MM.1S (cell line): ENCODE results near the gene MS4A18.

Experiments used
- DNase-seq: peaks from one replicate; pipeline ENCODE4 v3.0.0-alpha.2; 2015
- H2AFZ ChIP-seq: fragments of 300-600 bp; sonication (generic); 2 replicates; pipeline ENCODE4 v1.6.0; 2016; ENCODE audit warnings: antibody characterized with exemption, low read length
- H3F3A ChIP-seq: fragments of 300-600 bp; sonication (generic); 2 replicates; pipeline ENCODE4 v1.6.1; 2016; ENCODE audit warnings: mild to moderate bottlenecking, antibody characterized with exemption, low read length, moderate library complexity, mixed read lengths; ENCODE audit not compliant: insufficient read depth
- H3K27ac ChIP-seq: fragments of 300-600 bp; sonication (generic); 2 replicates; pipeline ENCODE4 v1.5.1; 2016; ENCODE audit warnings: mild to moderate bottlenecking, low read length
- H3K27me3 ChIP-seq: fragments of 300-600 bp; sonication (generic); replicated peaks from 2 replicates; pipeline ENCODE4 v1.6.0; 2016; ENCODE audit warnings: low read length; ENCODE audit not compliant: insufficient read depth
- H3K36me3 ChIP-seq: fragments of 300-600 bp; sonication (generic); replicated peaks from 2 replicates; pipeline ENCODE4 v1.6.1; 2016; ENCODE audit warnings: mild to moderate bottlenecking, low read length, mixed read lengths; ENCODE audit not compliant: insufficient read depth
- H3K4me1 ChIP-seq: fragments of 300-600 bp; sonication (generic); 2 replicates; pipeline ENCODE4 v1.6.1; 2016; ENCODE audit warnings: low read length, mixed read lengths
- H3K4me2 ChIP-seq: fragments of 300-600 bp; sonication (generic); 2 replicates; pipeline ENCODE4 v1.6.0; 2016; ENCODE audit warnings: low read depth, low read length
- H3K4me3 ChIP-seq: fragments of 300-600 bp; sonication (generic); 2 replicates; pipeline ENCODE4 v1.5.1; 2016; ENCODE audit warnings: low read length, mixed read lengths
- H3K79me2 ChIP-seq: fragments of 300-600 bp; sonication (generic); 2 replicates; pipeline ENCODE4 v1.6.1; 2016; ENCODE audit warnings: mixed run types, low read length, mixed read lengths
- H3K9ac ChIP-seq: fragments of 300-600 bp; sonication (generic); 2 replicates; pipeline ENCODE4 v1.6.1; 2016; ENCODE audit warnings: low read length, mixed read lengths
- H3K9me2 ChIP-seq: fragments of 300-600 bp; sonication (generic); replicated peaks from 2 replicates; pipeline ENCODE4 v1.6.1; 2016; ENCODE audit warnings: mild to moderate bottlenecking, low read length, mixed read lengths; ENCODE audit not compliant: insufficient read depth
- H3K9me3 ChIP-seq: fragments of 300-600 bp; sonication (generic); replicated peaks from 2 replicates; pipeline ENCODE4 v1.6.1; 2016; ENCODE audit warnings: mild to moderate bottlenecking, low read length, mixed read lengths; ENCODE audit not compliant: insufficient read depth
- H4K20me1 ChIP-seq: fragments of 300-600 bp; sonication (generic); 2 replicates; pipeline ENCODE4 v1.6.1; 2016; ENCODE audit warnings: mild to moderate bottlenecking, low read length, moderate library complexity, mixed read lengths; ENCODE audit not compliant: insufficient read depth
- CTCF ChIP-seq: fragments of 300-600 bp; sonication (generic); IDR thresholded peaks from 2 replicates; pipeline ENCODE4 v1.5.1; 2016; ENCODE audit warnings: antibody characterized with exemption, low read length, mixed read lengths
- EZH2 ChIP-seq: fragments of 300-600 bp; sonication (generic); optimal IDR thresholded peaks from 2 replicates; pipeline ENCODE3; 2017; ENCODE audit warnings: low read depth, mild to moderate bottlenecking, antibody characterized with exemption, low read length, mixed read lengths
- EZH2phosphoT487 ChIP-seq: fragments of 300-600 bp; sonication (generic); IDR thresholded peaks from 2 replicates; pipeline ENCODE4 v1.6.1; 2018; ENCODE audit warnings: antibody characterized with exemption, low read length

MS4A18 gene

GRCh38 chr11:60705895-60706294, 18.6 kb upstream of the MS4A18 start:
- no peaks in the 10 kb centered on the region for H3K4me1 ChIP-seq
- TF ChIP-seq EZH2phosphoT487: no peak
- no peak for TF ChIP-seq CTCF
- no peak for TF ChIP-seq EZH2
- H3K4me2 ChIP-seq: no peak overlapping the region
- H3K9ac ChIP-seq: no peak overlapping the region
- H3K9me2 ChIP-seq: no peaks in the 10 kb centered on the region
- H3K4me3 ChIP-seq: no peak overlapping the region
- H3F3A ChIP-seq: no peaks in the 10 kb centered on the region
- H3K27me3 ChIP-seq: no peaks in the 10 kb centered on the region
- no peak for DNase-seq
- no peaks in the 10 kb centered on the region for H3K9me3 ChIP-seq
- no peaks in the 10 kb centered on the region for H4K20me1 ChIP-seq
- H2AFZ ChIP-seq: no peak overlapping the region
- no peaks in the 10 kb centered on the region for H3K36me3 ChIP-seq
- no peaks in the 10 kb centered on the region for H3K79me2 ChIP-seq
- no peak overlapping the region for H3K27ac ChIP-seq

DNA sequence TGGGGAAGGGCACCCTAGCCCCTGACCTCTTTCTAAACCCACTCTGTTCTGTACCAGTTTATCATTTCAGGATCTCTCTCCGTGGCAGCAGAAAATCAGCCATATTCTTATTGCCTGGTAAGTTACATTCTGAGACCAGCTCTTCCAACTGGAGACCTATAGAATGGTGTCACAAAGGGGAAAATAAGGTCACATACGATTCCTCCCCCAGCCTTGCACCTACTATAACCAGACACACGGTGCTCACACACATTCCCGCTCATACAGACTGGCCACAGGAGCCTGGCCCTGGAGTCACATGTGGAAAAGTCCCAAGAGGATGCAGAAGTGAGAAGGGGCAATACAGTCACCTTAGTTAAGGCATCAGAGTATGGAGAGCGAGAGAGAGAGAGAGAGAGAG, 17.6 kb upstream of the MS4A18 start:
- TF ChIP-seq EZH2phosphoT487: no peak
- no peak for TF ChIP-seq CTCF
- no peak for TF ChIP-seq EZH2

GRCh38 chr11:60710482-60710881, 14.0 kb upstream of the MS4A18 start:
- H4K20me1 ChIP-seq: no peaks in the 10 kb centered on the region

More for the DNA sequence above, 17.6 kb upstream of the MS4A18 start:
- H3K36me3 ChIP-seq: no peaks in the 10 kb centered on the region
- H3K27ac ChIP-seq: no peak overlapping the region
- no peak overlapping the region for H3K4me3 ChIP-seq
- no peaks in the 10 kb centered on the region for H3K9me2 ChIP-seq
- no peaks in the 10 kb centered on the region for H4K20me1 ChIP-seq
- H2AFZ ChIP-seq: no peak overlapping the region
- no peak overlapping the region for H3K9ac ChIP-seq
- H3F3A ChIP-seq: no peaks in the 10 kb centered on the region
- no peaks in the 10 kb centered on the region for H3K79me2 ChIP-seq
- no peak for DNase-seq
- no peaks in the 10 kb centered on the region for H3K27me3 ChIP-seq
- no peak overlapping the region for H3K4me2 ChIP-seq
- H3K9me3 ChIP-seq: no peaks in the 10 kb centered on the region
- no peaks in the 10 kb centered on the region for H3K4me1 ChIP-seq

More at GRCh38 chr11:60710482-60710881, 14.0 kb upstream of the MS4A18 start:
- H3K4me1 ChIP-seq: no peaks in the 10 kb centered on the region
- no peaks in the 10 kb centered on the region for H3K27me3 ChIP-seq
- no peaks in the 10 kb centered on the region for H3F3A ChIP-seq
- H3K4me3 ChIP-seq: no peak overlapping the region
- H2AFZ ChIP-seq: no peak overlapping the region
- no peak overlapping the region for H3K4me2 ChIP-seq
- H3K36me3 ChIP-seq: no peaks in the 10 kb centered on the region
- no peak for DNase-seq
- TF ChIP-seq CTCF (no peak), EZH2 (no peak), EZH2phosphoT487 (no peak)
- H3K9ac ChIP-seq: no peak overlapping the region
- no peaks in the 10 kb centered on the region for H3K9me3 ChIP-seq
- no peak overlapping the region for H3K27ac ChIP-seq
- H3K9me2 ChIP-seq: no peaks in the 10 kb centered on the region
- H3K79me2 ChIP-seq: no peaks in the 10 kb centered on the region
